Activated B cell treated with CpG ODN at 0.5 μM for 24 hours (primary cell): ENCODE measurements around the gene DYNLRB1. TPM values are rescaled to one million over a fixed set of nuclear protein-coding genes. Genes with fewer than 3 reads are reported as not detected.

Experiments
- ATAC-seq: fragments of 200-7000 bp; cut with Tn5 transposase; one replicate; pipeline ENCODE4 v1.10.0; 2021; ENCODE audit warnings: low read depth, mild to moderate bottlenecking, moderate library complexity
- CTCF ChIA-PET: fragments of 350-600 bp; sonication (Branson Sonifier 250); formaldehyde crosslinking; loops from one replicate; lab custom pipeline; 2021; ENCODE audit warnings: antibody characterized with exemption; lab: Charles Lee
- POLR2A ChIA-PET: fragments of 350-600 bp; sonication (Branson Sonifier 250); formaldehyde crosslinking; loops from one replicate; lab custom pipeline; 2021; ENCODE audit warnings: antibody characterized with exemption; lab: Charles Lee
- DNase-seq: peaks from one replicate; pipeline ENCODE4 v3.0.0; 2022
- H3K27ac Mint-ChIP-seq: one replicate; pipeline ENCODE4 v1.8.0; 2020; ENCODE audit warnings: mixed read lengths
- H3K27me3 Mint-ChIP-seq: one replicate; pipeline ENCODE4 v1.8.0; 2021; ENCODE audit warnings: mixed read lengths
- H3K36me3 Mint-ChIP-seq: one replicate; pipeline ENCODE4 v1.8.0; 2021; ENCODE audit warnings: low read depth, mixed read lengths
- H3K4me1 Mint-ChIP-seq: one replicate; pipeline ENCODE4 v1.8.0; 2021; ENCODE audit warnings: mixed read lengths
- H3K4me3 Mint-ChIP-seq: one replicate; pipeline ENCODE4 v1.8.0; 2020; ENCODE audit warnings: mild to moderate bottlenecking, mixed read lengths
- H3K9me3 Mint-ChIP-seq: one replicate; pipeline ENCODE4 v1.8.0; 2020; ENCODE audit warnings: mixed read lengths
- CTCF ChIP-seq: fragments of 200-600 bp; IDR thresholded peaks from one replicate; pipeline ENCODE4 v1.8.0; 2022; ENCODE audit warnings: antibody characterized with exemption, mild to moderate bottlenecking
- intact Hi-C: fragments of 100-400 bp; cut with micrococcal nuclease; formaldehyde crosslinking; loops from one replicate; pipeline ENCODE4 v1.15.1; 2024
- total RNA-seq: library from RNA; stranded (reverse); gene quantifications from 2 replicates; pipeline ENCODE4 v1.2.3, GENCODE V29; 2022

The DYNLRB1 gene
- total RNA-seq, 1 donor from 2014 or later: 65.9 TPM

GRCh38 chr20:34574426-34574825 is 58.2 kb downstream of the DYNLRB1 start:
- H3K9me3 Mint-ChIP-seq: no peaks in the 10 kb centered on the region
- CTCF ChIA-PET: no interaction called here

GRCh38 chr20:34574861-34575260 is 58.6 kb downstream of the DYNLRB1 start:
- Mint-ChIP-seq H3K36me3 (peaks cover 38% of the 10 kb centered on the region), H3K27me3 (no peaks in the 10 kb centered on the region), H3K27ac (no peak overlapping the region), H3K4me3 (no peak overlapping the region), H3K9me3 (no peaks in the 10 kb centered on the region), H3K4me1 (peaks cover 23% of the 10 kb centered on the region)
- TF ChIP-seq CTCF: no peak
- DNase-seq (no peak), ATAC-seq (no peak)
- POLR2A ChIA-PET: no interaction called here
- intact Hi-C loops: no loop called here
- CTCF ChIA-PET: no interaction called here

More at GRCh38 chr20:34574426-34574825, 58.2 kb downstream of the DYNLRB1 start:
- peaks cover 42% of the 10 kb centered on the region for H3K36me3 Mint-ChIP-seq
- intact Hi-C loops: no loop called here
- ATAC-seq (no peak), DNase-seq (no peak)
- no peak for TF ChIP-seq CTCF
- no peak overlapping the region for H3K27ac Mint-ChIP-seq
- H3K4me1 Mint-ChIP-seq: peaks cover 19% of the 10 kb centered on the region
- H3K27me3 Mint-ChIP-seq: no peaks in the 10 kb centered on the region
- POLR2A ChIA-PET: no interaction called here
- no peak overlapping the region for H3K4me3 Mint-ChIP-seq

GRCh38 chr20:34575271-34575670 is 59.0 kb downstream of the DYNLRB1 start:
- peaks cover 37% of the 10 kb centered on the region for H3K36me3 Mint-ChIP-seq
- intact Hi-C loops: no loop called here
- CTCF ChIA-PET: no interaction called here
- no peaks in the 10 kb centered on the region for H3K27me3 Mint-ChIP-seq
- ATAC-seq (no peak), DNase-seq (no peak)
- no peak overlapping the region for H3K27ac Mint-ChIP-seq
- H3K4me3 Mint-ChIP-seq: no peak overlapping the region
- POLR2A ChIA-PET: no interaction called here
- no peak for TF ChIP-seq CTCF
- peaks cover 27% of the 10 kb centered on the region for H3K4me1 Mint-ChIP-seq
- H3K9me3 Mint-ChIP-seq: no peaks in the 10 kb centered on the region

GRCh38 chr20:34575756-34576155 is 59.5 kb downstream of the DYNLRB1 start:
- Mint-ChIP-seq H3K4me1 (peaks cover 31% of the 10 kb centered on the region), H3K4me3 (no peak overlapping the region), H3K27me3 (no peaks in the 10 kb centered on the region), H3K9me3 (peaks cover 3% of the 10 kb centered on the region), H3K27ac (no peak overlapping the region), H3K36me3 (peaks cover 42% of the 10 kb centered on the region)
- CTCF ChIA-PET: no interaction called here
- ATAC-seq (no peak), DNase-seq (no peak)
- no peak for TF ChIP-seq CTCF
- intact Hi-C loops: no loop called here
- POLR2A ChIA-PET: no interaction called here

GRCh38 chr20:34577061-34577460 is 60.8 kb downstream of the DYNLRB1 start:
- Mint-ChIP-seq H3K27me3 (no peaks in the 10 kb centered on the region), H3K36me3 (peaks cover 44% of the 10 kb centered on the region), H3K4me1 (peaks cover 36% of the 10 kb centered on the region), H3K27ac (no peak overlapping the region), H3K9me3 (peaks cover 5% of the 10 kb centered on the region), H3K4me3 (no peak overlapping the region)
- ChIA-PET CTCF (no interaction called here), POLR2A (no interaction called here)
- intact Hi-C loops: no loop called here
- no peak for ATAC-seq
- no peak for TF ChIP-seq CTCF
- no peak for DNase-seq
